Tongue (tissue), 2 donors: ENCODE data around the gene GLIS1. TPM values are rescaled to one million over a fixed set of nuclear protein-coding genes. Genes with fewer than 3 reads are reported as not detected.

Experiments used
- DNase-seq: peaks from one replicate; pipeline ENCODE4 v3.0.0-alpha.2; 2015
- total RNA-seq: library from RNA; depleted of rRNA; stranded (reverse); fragments of >200 nt; gene quantifications from one replicate; pipeline ENCODE4 v1.2.3, GENCODE V29; 2014

The GLIS1 gene
- total RNA-seq, 1 donor from 2014 or later, result 0.21 TPM

DNA sequence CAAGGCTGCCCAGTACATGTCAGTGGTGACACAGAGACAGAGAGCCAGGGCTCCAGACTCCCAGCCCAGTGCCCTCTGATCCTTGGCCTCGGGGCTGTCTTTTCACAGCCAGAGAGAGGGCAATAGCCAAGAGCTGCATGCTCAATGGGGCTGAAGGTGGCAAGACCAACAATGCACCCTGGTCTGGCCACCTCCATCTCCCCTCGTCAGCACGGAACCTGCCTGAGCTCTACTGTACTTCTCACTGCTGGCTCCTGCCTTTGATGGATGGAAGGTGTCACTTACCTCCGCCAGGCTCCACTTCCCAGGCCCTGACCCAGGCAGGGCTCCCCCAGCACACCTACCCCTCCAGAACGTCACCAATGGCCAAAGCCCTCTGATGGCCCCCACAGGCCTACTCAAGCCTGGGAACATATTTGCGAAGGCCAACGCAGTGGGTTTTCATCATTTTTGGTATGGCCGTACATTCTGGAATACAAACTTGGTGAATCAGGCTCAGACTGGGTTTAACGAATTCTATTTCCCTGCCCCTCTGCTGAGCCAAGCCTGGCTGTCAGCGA is 191.7 kb downstream of the GLIS1 start:
- no peak for DNase-seq

DNA sequence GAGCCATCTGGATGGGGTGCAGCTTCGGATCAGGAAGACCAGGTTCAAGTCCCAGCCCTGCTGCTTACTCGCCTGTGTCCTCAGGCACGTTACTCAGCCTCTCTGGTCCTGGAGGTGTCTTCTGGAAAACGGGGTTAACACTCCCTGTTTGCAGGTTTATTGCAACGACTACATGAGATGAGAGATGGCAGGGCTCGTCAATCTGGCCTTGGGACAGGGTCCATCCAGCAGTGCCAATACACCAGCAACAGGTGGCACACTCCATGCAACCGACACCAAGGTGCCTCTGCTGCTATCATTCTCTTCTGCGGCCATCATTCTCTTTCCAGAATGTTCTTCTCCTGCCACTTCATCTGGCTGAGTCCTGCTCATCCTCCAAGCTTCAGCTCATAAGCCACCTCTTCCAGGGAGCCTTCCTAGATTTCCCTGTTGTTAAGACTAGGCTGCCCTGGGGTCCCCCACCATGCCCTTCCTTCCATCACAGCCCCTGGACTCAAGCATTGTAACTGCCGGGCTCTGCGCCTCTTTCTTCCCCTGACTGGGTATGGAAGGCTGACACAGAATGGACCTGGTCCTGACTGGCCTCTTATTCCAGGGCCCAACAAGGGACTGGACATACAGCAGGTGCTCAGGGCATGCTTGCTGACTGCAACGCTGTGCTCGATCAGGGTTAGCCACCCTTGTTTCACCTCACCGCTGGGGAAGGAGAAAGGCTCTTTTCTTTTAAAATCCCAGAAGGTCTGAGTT is 192.4 kb downstream of the GLIS1 start:
- no peak for DNase-seq

DNA sequence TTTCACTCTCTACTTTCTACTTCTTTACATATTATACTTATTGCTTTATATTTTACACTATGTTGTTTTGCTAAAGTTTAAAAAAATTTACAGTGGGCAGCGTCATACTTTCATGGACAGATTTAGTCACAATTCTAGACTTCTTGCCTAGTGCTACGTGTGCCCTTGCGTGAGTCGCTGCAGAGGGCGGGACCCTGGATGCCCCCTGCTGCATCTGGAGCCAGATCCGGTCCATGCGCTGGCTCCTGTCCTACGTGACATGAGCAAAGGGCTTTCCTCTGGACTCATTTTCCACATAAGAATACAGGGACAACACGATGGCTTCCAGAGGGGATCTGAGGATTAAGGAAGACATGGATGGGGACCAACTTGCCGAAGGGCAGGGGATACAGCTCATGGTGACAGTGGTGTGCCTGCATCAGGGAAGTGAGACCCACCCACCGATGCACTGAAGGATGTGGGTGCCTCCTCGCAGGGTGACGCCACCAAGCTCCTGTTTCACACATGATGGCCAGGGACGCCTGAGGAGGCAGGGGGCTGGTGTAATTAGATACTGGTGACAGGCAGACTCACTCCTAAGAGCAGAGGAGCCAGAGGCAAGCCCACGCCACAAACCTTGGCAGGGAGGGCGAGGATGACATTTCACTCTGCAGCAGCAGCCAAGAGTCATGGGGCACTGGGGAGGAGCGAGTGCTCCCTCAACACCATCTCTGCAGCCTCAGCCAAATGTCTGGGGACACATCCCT is 193.1 kb downstream of the GLIS1 start:
- peak; percentile 77 for DNase-seq

DNA sequence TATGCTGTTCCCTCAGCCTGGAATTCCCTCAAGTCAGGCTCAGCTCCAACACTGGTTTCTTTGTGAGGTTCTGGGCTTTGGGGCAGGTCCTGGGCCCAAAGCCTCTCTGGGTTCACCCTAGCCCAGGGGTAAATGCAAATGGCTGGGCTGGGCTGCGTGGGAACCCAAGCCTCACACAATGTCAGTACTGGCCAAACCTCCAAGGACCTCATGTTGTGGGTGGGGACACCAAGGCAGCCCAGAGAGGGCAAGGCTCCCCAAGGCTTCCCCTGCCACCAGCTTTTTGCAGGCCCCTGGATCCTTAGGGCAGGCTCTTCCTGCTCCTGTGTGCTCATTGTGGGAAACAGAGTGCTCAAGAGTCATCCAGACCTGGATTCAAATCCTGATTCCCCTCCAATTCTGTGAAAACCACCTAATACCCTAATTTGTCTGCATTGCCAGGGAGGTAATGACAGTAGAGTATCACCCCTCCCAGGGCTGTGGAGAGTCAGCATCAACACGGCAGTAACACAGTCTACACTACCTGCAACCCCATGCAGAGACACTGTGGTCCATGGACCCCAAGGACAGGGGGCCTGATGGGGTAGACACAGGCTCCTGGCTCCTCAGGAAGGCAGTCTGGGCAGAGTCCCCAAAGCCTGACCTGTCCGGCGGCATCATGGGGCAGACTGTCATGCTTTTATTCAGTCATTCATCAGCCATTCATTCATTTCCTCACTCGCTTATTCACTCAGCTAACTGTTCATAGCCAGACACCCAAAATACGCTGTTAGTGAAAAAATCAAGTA is 194.0 kb downstream of the GLIS1 start:
- no peak for DNase-seq

DNA sequence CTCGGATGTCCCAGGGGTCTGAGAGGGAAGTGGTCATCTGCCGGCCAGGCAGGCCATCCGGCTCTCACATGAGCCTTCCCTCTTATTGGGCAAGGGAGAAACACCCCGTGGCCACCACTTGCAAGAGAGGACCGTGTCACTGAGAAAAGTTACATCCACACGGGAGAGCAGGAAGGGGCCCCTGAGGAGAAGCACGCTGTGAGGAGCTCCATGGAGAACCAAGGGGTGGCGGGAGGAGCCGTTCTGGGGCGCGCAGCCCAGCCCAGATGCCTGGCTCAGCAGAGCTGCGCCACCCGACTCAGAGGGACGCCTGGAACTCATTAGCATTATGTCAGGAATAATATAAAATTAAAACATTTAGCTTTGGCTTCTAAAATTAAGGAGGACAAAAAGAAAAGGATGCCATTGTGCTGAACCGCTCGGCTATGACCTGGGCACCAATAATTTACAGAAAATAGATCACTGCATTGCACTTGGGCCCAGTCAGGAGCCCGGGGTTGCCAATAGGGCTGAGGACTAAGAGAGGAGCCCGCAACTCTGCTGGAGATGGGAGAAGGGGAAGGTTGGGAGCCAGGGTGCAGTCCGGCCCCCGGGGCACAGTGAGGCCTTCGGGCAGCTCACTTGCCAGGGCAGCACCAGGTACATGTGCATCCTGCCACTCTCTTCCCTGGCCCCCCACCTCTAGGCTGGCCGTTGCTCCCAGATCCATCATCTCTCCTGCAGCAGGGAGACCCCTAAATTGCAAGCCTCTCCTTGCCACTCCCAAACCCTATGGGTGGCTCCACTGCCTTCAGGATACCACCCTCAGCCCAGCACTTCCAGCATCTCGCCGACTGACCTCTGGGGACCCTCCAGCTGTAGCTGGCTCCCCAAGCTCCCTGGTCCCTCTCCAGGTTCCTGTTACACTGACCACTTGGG is 194.9 kb downstream of the GLIS1 start:
- DNase-seq, result no peak

DNA sequence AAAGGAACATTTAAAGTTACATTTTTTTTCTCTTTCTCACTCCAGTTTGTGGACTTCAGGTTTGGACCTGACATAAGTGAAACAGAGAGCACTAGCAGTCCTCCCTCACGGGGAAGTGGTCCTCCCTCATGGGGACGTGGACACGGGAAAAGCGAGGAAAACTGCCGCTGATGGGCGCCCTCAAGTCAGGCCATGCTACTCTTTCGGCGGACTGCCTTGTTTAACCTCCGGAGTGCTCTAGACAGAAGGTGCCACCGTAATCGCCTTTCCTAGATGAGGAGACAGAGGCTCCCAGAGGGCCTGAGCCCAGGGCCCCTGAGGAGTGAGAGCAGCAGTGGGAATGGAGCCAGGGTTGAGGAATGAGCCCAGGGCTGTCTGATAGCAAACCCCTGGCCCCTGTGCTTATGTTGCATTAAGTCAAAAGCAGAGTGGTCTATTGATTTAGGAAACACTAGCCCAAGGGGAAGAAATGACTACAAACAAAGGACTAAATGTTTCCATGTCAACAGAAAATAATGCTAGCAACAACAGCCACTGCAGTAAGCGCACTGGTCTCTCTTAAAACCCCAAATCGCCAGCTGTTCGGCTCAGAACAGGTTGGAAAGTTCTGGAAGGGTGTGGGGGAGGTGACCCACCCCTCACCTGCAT is 195.7 kb downstream of the GLIS1 start:
- no peak for DNase-seq

DNA sequence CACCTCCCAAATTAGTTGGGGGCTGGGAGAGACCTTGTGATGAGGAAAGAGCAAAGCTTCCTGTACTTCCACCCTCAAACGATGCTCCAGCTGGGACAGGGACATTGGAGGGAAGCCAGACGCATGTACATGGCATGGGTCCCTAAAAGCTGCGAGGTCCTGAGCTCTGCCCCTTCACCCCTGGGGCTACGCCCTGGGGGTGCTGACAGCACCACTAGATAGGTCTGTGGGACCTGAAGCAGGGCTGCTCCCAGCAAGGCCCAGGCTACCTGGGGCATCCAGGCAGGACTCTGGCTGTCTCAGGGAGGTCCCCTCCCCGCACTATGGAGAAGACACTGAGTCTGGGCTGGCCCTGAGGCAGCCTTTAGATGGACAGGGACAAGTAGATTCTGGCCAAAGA is 196.4 kb downstream of the GLIS1 start:
- no peak for DNase-seq

DNA sequence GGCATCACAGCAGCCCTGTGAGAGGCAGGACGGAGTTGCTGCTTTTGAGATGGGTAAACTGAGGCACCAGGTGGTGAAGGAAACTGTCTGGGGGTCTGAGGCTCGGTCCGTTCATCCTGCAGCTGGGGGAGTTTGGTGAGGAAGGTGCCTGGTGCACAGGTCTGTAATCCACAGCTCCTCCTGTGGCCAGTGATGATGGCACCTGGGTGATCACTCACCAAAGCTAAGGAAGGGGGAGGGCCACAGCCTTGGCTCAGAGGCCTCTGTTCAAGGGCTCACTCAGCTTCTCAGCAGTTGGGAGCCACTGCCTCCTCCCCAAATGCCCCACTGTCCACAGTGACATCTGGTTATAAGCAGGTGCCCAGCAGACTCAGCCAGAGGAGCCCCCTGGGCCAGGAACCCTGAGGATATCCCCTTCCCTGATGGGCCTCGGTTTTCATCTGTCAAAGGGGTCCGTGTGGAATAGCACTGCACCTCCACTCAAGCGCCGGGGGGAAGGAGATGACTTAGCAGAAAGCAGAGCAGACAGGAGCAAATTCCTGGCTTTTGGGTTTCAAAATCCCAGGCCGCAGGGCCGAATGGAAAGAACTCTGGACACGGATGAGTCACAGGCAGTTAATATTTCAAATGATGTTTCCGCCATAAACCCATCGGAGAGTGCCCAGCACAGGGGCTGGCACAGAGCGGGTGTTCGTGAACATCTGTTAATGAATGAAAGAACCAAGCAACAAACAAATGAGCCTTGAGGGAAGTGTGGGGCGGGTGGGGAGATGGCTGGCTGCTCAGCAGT is 197.0 kb downstream of the GLIS1 start:
- DNase-seq, result peak; percentile 57

DNA sequence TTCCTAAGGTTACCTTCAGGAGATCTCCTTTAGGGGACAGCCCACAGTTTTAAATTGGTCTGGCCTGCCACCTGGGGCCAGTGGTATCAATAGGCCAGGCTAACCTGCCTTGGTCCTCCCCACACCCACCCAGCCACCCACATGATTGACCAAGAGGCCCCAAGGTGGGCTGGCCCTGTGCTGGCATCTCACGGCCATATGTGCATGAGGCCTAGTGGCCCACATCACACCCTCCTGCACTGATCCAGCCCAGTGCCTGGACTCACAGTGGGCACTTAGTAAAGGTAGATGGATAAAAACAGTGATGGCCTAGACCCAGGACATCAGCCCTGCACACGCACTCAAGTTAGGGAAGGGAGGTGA is 197.7 kb downstream of the GLIS1 start:
- no peak for DNase-seq

DNA sequence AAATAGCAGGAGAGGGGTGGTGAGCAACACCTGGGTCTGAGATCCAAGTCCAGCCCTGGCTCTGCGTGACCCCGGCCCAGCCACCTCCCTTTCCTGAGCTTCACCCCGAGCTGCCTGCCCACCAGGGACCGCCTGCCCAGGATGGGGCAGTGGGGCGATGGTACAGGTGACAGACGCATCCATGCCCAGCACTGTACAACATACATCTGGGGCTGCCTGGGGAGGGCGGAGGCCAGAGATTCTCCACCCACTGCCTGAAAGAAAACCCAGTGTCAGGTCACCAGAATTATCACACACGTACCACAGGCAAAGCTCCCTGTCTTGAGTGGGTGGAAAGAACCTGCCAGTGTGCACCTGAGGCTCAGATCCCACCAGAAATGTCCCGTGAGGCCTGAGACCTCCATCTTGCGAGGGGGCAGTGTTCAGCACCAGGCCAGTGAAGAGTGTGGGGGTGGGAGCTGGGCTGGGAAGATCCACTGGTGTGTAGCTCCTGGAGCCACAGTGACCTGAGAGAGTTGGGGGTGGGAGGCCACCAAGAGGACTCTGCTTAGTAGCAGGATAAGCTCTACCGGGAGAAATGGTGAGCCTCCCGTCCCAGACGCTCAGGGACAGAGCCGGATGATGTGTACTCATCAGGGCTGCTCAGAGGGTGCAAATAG is 198.2 kb downstream of the GLIS1 start:
- no peak for DNase-seq

DNA sequence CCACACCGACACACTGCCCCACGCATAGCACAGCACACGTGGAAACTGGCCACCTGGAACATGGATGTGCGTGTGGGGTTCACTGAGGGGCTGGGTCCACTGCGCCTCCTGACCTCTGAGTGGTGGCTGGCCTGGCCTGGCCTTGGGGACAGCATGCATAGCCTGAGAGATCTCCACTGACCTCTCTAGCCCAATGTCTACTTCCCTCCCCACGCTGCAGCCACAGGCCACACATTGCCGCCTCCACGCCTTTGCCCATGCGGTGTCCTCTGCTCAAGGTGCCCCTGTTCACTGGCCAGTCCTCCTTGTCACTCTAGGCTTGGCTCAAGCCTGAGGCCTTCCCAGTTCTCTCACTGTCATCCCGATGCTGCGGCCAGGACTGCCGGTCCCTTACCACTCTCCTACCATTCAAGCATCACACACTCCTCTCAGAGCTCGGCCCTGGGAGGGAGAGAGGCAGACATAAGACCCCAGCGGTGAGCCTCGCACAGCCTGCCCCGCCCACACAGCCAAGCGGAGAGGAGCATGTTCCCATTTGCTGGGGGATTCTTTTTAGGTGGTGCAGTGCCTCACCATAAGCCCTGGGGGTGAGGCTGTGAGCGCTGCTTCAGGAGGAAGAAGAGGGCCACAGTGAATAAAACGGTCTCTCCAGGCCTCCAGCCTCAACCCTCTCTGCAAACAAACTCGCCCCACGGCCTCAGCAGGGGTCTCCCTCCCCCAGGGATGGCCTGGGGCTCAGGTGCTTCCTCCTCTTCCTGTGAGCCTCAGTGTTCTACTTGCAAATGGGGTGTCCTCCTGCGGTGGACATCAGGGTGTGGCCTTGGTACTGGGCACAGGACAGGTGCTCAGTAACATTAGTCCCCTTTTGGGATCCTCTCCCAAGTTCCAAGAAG is 199.0 kb downstream of the GLIS1 start:
- no peak for DNase-seq

DNA sequence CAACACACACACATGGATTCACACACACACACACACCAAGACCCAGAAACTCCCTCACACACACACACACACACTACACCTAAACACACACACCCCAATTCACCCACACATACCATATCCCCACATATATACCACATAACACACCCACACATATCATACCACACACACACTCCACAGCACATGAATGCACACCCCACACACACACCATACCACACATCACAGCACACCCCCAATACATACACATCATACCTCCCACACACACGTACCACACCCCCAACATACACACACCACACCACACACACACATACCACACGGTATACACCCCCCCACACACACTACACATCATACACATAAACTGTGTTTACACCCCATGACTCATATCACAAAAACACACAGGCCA is 199.7 kb downstream of the GLIS1 start:
- no peak for DNase-seq

DNA sequence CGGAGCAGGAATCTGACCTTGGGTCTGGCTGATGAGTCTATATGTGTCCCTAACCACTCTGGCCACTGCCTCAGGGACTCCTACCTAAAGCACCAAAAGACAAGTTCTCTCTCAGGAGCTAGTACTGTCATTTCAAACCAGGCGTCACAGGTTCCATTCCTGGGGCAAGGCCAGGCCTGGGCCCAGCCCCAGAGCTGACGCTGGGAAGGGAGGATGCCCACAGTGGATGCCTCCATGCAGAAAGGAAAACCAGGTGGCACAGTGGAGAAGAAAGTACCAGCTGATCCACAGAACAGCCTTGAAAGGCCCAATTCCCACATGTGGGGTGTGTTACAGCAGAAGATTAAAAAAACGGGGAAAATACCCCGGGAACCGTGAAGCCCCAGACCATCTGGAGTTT is 202.4 kb downstream of the GLIS1 start:
- no peak for DNase-seq

DNA sequence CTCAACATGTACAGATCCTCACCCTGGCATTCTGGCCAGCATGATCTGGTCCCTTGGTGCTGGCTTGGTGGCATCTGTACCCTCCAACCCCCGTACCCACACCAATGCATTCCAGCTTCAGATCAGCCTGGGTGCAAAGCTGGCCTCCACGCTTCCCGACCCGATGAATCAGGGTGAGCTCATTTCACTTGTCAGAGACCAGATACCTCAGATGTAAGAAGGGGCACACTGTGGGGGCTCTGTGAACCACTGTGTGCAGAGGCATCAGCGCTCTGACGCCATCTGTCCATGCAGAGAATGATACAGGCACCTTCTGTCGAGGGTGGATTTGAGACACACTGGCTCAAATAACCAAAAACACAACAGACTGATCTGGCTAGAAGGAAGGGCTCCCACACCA is 203.1 kb downstream of the GLIS1 start:
- DNase-seq, result no peak

DNA sequence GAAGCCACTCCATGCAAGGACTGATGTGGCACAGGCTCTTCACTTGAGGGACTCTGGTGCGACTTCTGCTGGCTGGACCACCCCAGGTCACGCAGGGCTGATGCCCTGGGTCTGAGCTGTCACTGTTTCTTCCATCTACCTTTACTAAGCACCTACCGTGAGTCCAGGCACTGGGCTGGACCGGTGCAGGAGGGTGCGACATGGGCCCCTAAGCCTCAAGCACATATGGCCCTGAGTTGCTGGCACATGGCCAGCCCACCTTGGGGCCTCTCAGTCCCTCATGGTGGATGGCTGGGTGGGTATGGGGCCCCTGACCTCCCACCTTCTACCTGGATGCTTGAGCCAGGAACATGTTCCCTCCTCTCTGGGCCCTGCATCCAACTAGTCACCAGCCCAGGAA is 203.7 kb downstream of the GLIS1 start:
- no peak for DNase-seq

DNA sequence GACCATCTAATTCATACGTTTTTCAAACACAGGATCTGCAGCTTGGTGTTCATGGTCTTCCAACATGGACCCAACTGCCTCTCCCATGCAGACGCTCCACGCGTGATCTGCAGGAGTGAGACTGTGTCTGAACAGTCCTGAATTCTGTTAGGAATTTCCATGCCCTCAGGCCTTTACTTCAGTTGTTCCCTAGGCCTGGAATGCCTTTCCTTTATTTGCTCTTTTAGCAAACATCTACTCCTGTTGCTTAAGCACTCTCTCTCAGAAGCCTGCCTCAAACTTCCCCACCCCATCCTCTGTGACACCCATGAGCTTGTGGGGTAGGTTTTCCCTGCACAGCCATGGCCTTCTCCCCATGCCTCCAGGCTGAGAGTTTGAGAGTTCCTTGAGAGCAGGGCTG is 206.1 kb downstream of the GLIS1 start:
- no peak for DNase-seq

DNA sequence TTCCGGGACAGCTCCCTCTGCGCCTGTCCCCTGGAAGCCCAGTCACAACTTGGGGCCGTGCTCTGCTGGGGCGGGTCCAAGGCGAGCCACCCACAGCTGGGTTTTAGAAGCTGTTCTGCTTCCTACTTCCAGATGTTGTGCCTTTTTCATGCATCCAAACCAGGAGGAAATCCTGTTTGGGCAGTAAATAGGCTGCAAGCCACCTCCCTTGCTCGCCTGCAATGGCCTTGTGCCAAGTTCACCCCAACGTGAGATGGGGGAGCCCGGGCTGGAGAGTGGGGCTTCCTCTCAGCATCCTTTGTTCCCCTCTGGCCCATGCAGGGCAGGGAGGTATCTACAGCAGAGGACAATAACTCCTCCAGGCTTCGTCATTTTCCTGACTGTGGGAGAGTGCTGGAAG is 206.6 kb downstream of the GLIS1 start:
- DNase-seq, result no peak

DNA sequence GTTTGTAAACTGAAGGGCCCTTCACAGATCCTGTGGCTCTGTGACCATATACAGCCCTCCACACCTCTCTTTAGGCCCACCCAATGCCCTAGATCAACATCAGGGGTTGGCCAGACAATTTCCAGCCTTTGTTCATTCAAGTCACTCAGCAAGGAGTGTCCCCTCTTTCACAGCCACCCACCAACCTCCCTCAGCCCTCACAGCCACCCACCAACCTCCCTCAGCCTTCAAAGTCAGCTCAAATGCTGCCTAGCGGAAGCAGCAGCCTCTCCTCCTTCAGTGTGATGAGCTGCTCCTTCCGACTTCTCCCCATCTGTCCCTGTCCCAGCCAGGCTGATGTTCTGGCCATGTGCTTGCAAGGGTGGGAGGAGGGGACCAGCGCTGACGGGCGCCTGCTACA is 208.4 kb downstream of the GLIS1 start:
- DNase-seq, result no peak

DNA sequence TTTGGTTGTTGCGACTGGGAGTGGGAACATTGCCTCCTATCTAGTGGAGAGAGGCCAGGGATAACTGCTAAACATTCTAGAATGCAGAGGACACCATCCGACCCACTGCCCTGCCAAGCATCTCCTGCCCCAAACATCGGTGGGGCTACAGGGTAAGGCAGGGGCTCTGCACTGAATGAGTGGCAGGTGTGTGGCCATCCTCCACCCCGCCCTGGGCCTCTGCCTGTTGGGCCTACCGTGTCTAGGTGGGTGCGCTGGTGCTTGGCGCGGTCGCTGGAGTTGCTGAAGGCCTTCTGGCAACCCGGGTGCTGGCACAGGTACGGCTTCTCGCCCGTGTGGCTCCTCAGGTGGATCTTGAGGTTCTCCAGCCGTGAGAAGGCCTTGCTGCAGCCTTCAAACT is 209.4 kb downstream of the GLIS1 start:
- DNase-seq, result no peak
